ENCODE measurements around the gene DUSP3.

DUSP3 gene

GRCh38 chr17:43720311-43721060 is 58.3 kb downstream of the DUSP3 start:
- Histone ChIP-seq H3K27me3 (ENCODE audit: insufficient read depth, insufficient read length) (peaks cover 8% of the 10 kb centered on the region), H3K9ac (ENCODE audit: insufficient read length, low read depth) (peak overlapping the region; percentile 93), H3K4me1 (ENCODE audit: insufficient read depth, insufficient read length) (peaks cover 9% of the 10 kb centered on the region), H3K4me3 (ENCODE audit: insufficient read length, low read depth) (peak overlapping the region; percentile 69), H3K9me3 (ENCODE audit: insufficient read depth, low read length) (0 out of 2 replicates have a peak, but pooled peaks cover 4% of the 10 kb centered on the region), H3K36me3 (ENCODE audit: insufficient read depth, insufficient read length, low read length) (no peaks in the 10 kb centered on the region)
- TF ChIP-seq ZNF274 (IDR thresholded peaks at IDR 0.05; ENCODE audit: low read depth, low read length) (no peak), YY1 (IDR thresholded peaks at IDR 0.05; ENCODE audit: insufficient read depth, insufficient read length) (no peak), SUZ12 (IDR thresholded peaks at IDR 0.05; ENCODE audit: extremely low read depth, insufficient read depth, insufficient read length) (no peak)
- DNase-seq (ENCODE audit: low read depth, low spot score), result peak; percentile 39

- Histone ChIP-seq H3K9me3 (ENCODE audit: insufficient read depth, low read length) (0 out of 2 replicates have a peak, but pooled peaks cover 2% of the 10 kb centered on the region), H3K4me3 (ENCODE audit: insufficient read length, low read depth) (no peak overlapping the region), H3K36me3 (ENCODE audit: insufficient read depth, insufficient read length, low read length) (no peaks in the 10 kb centered on the region), H3K9ac (ENCODE audit: insufficient read length, low read depth) (no peak overlapping the region), H3K4me1 (ENCODE audit: insufficient read depth, insufficient read length) (peaks cover 9% of the 10 kb centered on the region), H3K27me3 (ENCODE audit: insufficient read depth, insufficient read length) (peaks cover 17% of the 10 kb centered on the region)
- DNase-seq (ENCODE audit: low read depth, low spot score), result no peak
- no peak for TF ChIP-seq YY1 (IDR thresholded peaks at IDR 0.05; ENCODE audit: insufficient read depth, insufficient read length)
- no peak for TF ChIP-seq SUZ12 (IDR thresholded peaks at IDR 0.05; ENCODE audit: extremely low read depth, insufficient read depth, insufficient read length)
- no peak for TF ChIP-seq ZNF274 (IDR thresholded peaks at IDR 0.05; ENCODE audit: low read depth, low read length)
These were observed 59.2 kb downstream of the DUSP3 start for GRCh38 chr17:43719578-43719977.

GRCh38 chr17:43718544-43718943 is 60.2 kb downstream of the DUSP3 start:
- H3K4me1 ChIP-seq (ENCODE audit: insufficient read depth, insufficient read length), result peaks cover 9% of the 10 kb centered on the region

GRCh38 chr17:43717913-43718312 is 60.9 kb downstream of the DUSP3 start:
- TF ChIP-seq ZNF274 (IDR thresholded peaks at IDR 0.05; ENCODE audit: low read depth, low read length), result no peak
- no peak for TF ChIP-seq SUZ12 (IDR thresholded peaks at IDR 0.05; ENCODE audit: extremely low read depth, insufficient read depth, insufficient read length)
- TF ChIP-seq YY1 (IDR thresholded peaks at IDR 0.05; ENCODE audit: insufficient read depth, insufficient read length), result no peak
- Histone ChIP-seq H3K9ac (ENCODE audit: insufficient read length, low read depth) (no peak overlapping the region), H3K27me3 (ENCODE audit: insufficient read depth, insufficient read length) (peaks cover 34% of the 10 kb centered on the region), H3K4me3 (ENCODE audit: insufficient read length, low read depth) (no peak overlapping the region), H3K4me1 (ENCODE audit: insufficient read depth, insufficient read length) (peaks cover 9% of the 10 kb centered on the region), H3K9me3 (ENCODE audit: insufficient read depth, low read length) (no peaks in the 10 kb centered on the region), H3K36me3 (ENCODE audit: insufficient read depth, insufficient read length, low read length) (no peaks in the 10 kb centered on the region)
- DNase-seq (ENCODE audit: low read depth, low spot score), result no peak

More at GRCh38 chr17:43718544-43718943, 60.2 kb downstream of the DUSP3 start:
- Histone ChIP-seq H3K9ac (ENCODE audit: insufficient read length, low read depth) (no peak overlapping the region), H3K36me3 (ENCODE audit: insufficient read depth, insufficient read length, low read length) (no peaks in the 10 kb centered on the region), H3K27me3 (ENCODE audit: insufficient read depth, insufficient read length) (peaks cover 28% of the 10 kb centered on the region), H3K4me3 (ENCODE audit: insufficient read length, low read depth) (no peak overlapping the region), H3K9me3 (ENCODE audit: insufficient read depth, low read length) (no peaks in the 10 kb centered on the region)
- TF ChIP-seq SUZ12 (IDR thresholded peaks at IDR 0.05; ENCODE audit: extremely low read depth, insufficient read depth, insufficient read length) (no peak), YY1 (IDR thresholded peaks at IDR 0.05; ENCODE audit: insufficient read depth, insufficient read length) (no peak), ZNF274 (IDR thresholded peaks at IDR 0.05; ENCODE audit: low read depth, low read length) (no peak)
- peak; percentile 39 for DNase-seq (ENCODE audit: low read depth, low spot score)
